ENCODE data around the gene PLD2. TPM values are rescaled to one million over a fixed set of nuclear protein-coding genes. Genes with fewer than 3 reads are reported as not detected.

The PLD2 gene
- total RNA-seq, 1 experiment from 2014 or later: 24.3 TPM

GRCh38 chr17:4834681-4835020 lies 27.7 kb downstream of the PLD2 start:
- peak overlapping the region; percentile 97 for H3K4me3 ChIP-seq (ENCODE audit: low read length)
- H3K4me2 ChIP-seq (ENCODE audit: low read length): peak overlapping the region; percentile 100
- H3K36me3 ChIP-seq (ENCODE audit: low read depth, low read length): peaks cover 6% of the 10 kb centered on the region
- H3K9me2 ChIP-seq (replicated peaks; ENCODE audit: low read length): no peaks in the 10 kb centered on the region
- DNase-seq (peak; percentile 38), ATAC-seq (no peak)
- H3K9ac ChIP-seq (ENCODE audit: low read length): peak overlapping the region; percentile 93
- no peak for TF ChIP-seq EZH2phosphoT487 (IDR thresholded peaks at IDR 0.05; ENCODE audit: borderline replicate concordance, low read length)
- no peak for TF ChIP-seq CTCF (conservative IDR thresholded peaks at IDR 0.05; ENCODE audit: low read depth, low read length)
- TF ChIP-seq EZH2 (IDR thresholded peaks at IDR 0.05; ENCODE audit: low read length, unreplicated experiment): no peak
- H3K79me2 ChIP-seq (ENCODE audit: low read length): peaks cover 64% of the 10 kb centered on the region
- no peaks in the 10 kb centered on the region for H3F3A ChIP-seq (ENCODE audit: low read length, unreplicated experiment)
- no peaks in the 10 kb centered on the region for H4K20me1 ChIP-seq (ENCODE audit: low read length)
- peak overlapping the region; percentile 60 for H3K27ac ChIP-seq (ENCODE audit: low read length)
- H3K9me3 ChIP-seq (ENCODE audit: low read length): no peaks in the 10 kb centered on the region
- intact Hi-C loops (cut with micrococcal nuclease): loop anchor here (10.0 kb wide), 1 partner anchor 50 kb away; no protein-coding TSS in a partner anchor
- H3K4me1 ChIP-seq (ENCODE audit: insufficient read depth, low read length): peaks cover 30% of the 10 kb centered on the region
- no peak overlapping the region for H2AFZ ChIP-seq (ENCODE audit: low read length)
- BruUV-seq (replicated peaks): no TSS peak
- ChIA-PET CTCF (no interaction called here), POLR2A (ENCODE audit: unreplicated experiment) (interaction anchor here (0.6 kb wide), 1 partner anchor 113 kb away, joined by 4 read pairs; the partner anchor contains the start of gene PFN1)
- H3K27me3 ChIP-seq (ENCODE audit: low read length): no peaks in the 10 kb centered on the region

- Histone ChIP-seq H2AFZ (ENCODE audit: low read length) (no peak overlapping the region), H3K4me2 (ENCODE audit: low read length) (peak overlapping the region; percentile 100), H3K27me3 (ENCODE audit: low read length) (no peaks in the 10 kb centered on the region), H3K9me3 (ENCODE audit: low read length) (no peaks in the 10 kb centered on the region), H3K27ac (ENCODE audit: low read length) (no peak overlapping the region), H3K79me2 (ENCODE audit: low read length) (peaks cover 78% of the 10 kb centered on the region), H4K20me1 (ENCODE audit: low read length) (no peaks in the 10 kb centered on the region), H3K4me3 (ENCODE audit: low read length) (no peak overlapping the region; the same call in 1 of the 2 replicates), H3K4me1 (ENCODE audit: insufficient read depth, low read length) (peaks cover 46% of the 10 kb centered on the region), H3K9me2 (replicated peaks; ENCODE audit: low read length) (no peaks in the 10 kb centered on the region), H3K9ac (ENCODE audit: low read length) (no peak overlapping the region), H3F3A (ENCODE audit: low read length, unreplicated experiment) (no peaks in the 10 kb centered on the region), H3K36me3 (ENCODE audit: low read depth, low read length) (peaks cover 6% of the 10 kb centered on the region)
- TF ChIP-seq EZH2 (IDR thresholded peaks at IDR 0.05; ENCODE audit: low read length, unreplicated experiment) (no peak), EZH2phosphoT487 (IDR thresholded peaks at IDR 0.05; ENCODE audit: borderline replicate concordance, low read length) (no peak), CTCF (conservative IDR thresholded peaks at IDR 0.05; ENCODE audit: low read depth, low read length) (no peak)
- ChIA-PET CTCF (no interaction called here), POLR2A (ENCODE audit: unreplicated experiment) (interaction anchor here (0.6 kb wide), 1 partner anchor 40 kb away, joined by 3 read pairs; the partner anchor contains the start of gene PSMB6)
- BruUV-seq (replicated peaks): no TSS peak
- intact Hi-C loops (cut with micrococcal nuclease): loop anchor here (10.0 kb wide), 1 partner anchor 49 kb away; no protein-coding TSS in a partner anchor
- no peak for DNase-seq
- ATAC-seq: no peak
These were observed 29.3 kb downstream of the PLD2 start for GRCh38 chr17:4836221-4836620.

GRCh38 chr17:4837471-4838308 lies 30.7 kb downstream of the PLD2 start:
- CTCF ChIA-PET: no interaction called here
- Histone ChIP-seq H3K9ac (ENCODE audit: low read length) (no peak overlapping the region), H3K27me3 (ENCODE audit: low read length) (no peaks in the 10 kb centered on the region), H3K27ac (ENCODE audit: low read length) (no peak overlapping the region), H3K79me2 (ENCODE audit: low read length) (peaks cover 92% of the 10 kb centered on the region), H3K36me3 (ENCODE audit: low read depth, low read length) (peaks cover 6% of the 10 kb centered on the region), H3F3A (ENCODE audit: low read length, unreplicated experiment) (no peaks in the 10 kb centered on the region), H3K4me1 (ENCODE audit: insufficient read depth, low read length) (peaks cover 50% of the 10 kb centered on the region), H4K20me1 (ENCODE audit: low read length) (no peaks in the 10 kb centered on the region), H3K4me3 (ENCODE audit: low read length) (no peak overlapping the region), H3K9me2 (replicated peaks; ENCODE audit: low read length) (no peaks in the 10 kb centered on the region), H2AFZ (ENCODE audit: low read length) (no peak overlapping the region), H3K9me3 (ENCODE audit: low read length) (no peaks in the 10 kb centered on the region), H3K4me2 (ENCODE audit: low read length) (no peak overlapping the region)
- DNase-seq (no peak), ATAC-seq (no peak)
- no TSS peak for BruUV-seq (replicated peaks)
- POLR2A ChIA-PET (ENCODE audit: unreplicated experiment): no interaction called here
- intact Hi-C loops (cut with micrococcal nuclease): loop anchor here (10.0 kb wide), 1 partner anchor 47 kb away; no protein-coding TSS in a partner anchor
- TF ChIP-seq EZH2phosphoT487 (IDR thresholded peaks at IDR 0.05; ENCODE audit: borderline replicate concordance, low read length) (no peak), CTCF (conservative IDR thresholded peaks at IDR 0.05; ENCODE audit: low read depth, low read length) (no peak), EZH2 (IDR thresholded peaks at IDR 0.05; ENCODE audit: low read length, unreplicated experiment) (no peak)
